ENCODE data around the gene UPK3B.

Gene UPK3B

GRCh38 chr7:76507723-76508406, 2.5 kb upstream of the UPK3B start:
- no peak for TF ChIP-seq USF1 (IDR thresholded peaks at IDR 0.05)
- TF ChIP-seq FOXM1 (IDR thresholded peaks at IDR 0.05; ENCODE audit: borderline replicate concordance, low read depth), result no peak
- no peak for TF ChIP-seq EP300 (IDR thresholded peaks at IDR 0.05; ENCODE audit: borderline replicate concordance)
- no peak for TF ChIP-seq REST (IDR thresholded peaks at IDR 0.05; ENCODE audit: low read depth)
- TF ChIP-seq EGR1 (IDR thresholded peaks at IDR 0.05), result no peak
- TF ChIP-seq CEBPB (IDR thresholded peaks at IDR 0.05), result peak; percentile 39; the same call in 1 of the 2 replicates
- no peak for TF ChIP-seq YY1 (IDR thresholded peaks at IDR 0.05; ENCODE audit: low read depth)

DNA sequence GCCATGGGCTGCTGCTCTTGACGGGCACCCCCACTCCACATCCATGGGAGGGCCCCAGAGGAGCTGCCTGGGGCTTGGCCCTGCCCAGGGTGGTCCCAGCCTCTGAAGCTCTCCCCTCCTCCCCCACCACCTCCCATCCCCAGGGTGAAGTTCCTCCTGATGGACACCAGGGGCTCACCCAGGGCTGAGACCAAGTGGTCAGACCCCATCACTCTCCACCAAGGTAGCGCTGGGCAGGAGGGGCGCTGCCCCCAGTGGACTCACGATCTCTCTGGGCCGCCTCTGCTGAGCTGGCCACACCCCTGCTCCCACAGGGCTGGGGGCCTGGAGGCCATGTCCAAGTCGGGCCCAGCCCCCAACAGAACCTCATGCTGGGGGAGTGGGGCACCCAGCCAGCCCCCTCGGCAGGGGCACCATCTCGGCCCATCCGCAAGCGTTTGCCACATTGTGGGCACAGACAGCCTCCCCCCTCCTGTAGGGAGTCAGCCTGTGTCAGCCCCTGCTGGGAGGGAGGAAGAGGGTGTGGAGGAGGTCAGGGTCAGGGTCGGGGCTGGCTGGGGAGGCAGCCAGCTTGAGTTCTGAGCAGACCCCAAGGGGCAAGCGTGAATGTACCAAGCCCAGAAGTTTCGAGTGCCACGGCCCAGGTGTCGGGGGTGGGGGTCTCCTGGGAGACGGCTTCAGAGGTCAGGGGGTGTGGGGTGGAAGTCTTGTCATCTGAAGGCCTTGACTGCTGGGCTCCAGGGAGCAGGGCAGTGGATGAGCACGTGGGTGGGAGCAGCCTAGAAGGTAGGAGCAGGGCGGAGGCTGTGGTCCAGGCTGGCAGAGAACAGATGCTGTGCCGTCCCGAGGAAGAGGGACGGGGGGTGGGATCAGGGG, 2.8 kb downstream of the UPK3B start:
- TF ChIP-seq FOXM1 (IDR thresholded peaks at IDR 0.05; ENCODE audit: borderline replicate concordance, low read depth) (no peak), CREB1 (IDR thresholded peaks at IDR 0.05; ENCODE audit: low read depth) (no peak), YY1 (IDR thresholded peaks at IDR 0.05; ENCODE audit: low read depth) (no peak), USF1 (IDR thresholded peaks at IDR 0.05) (no peak), ZBTB7A (IDR thresholded peaks at IDR 0.05; ENCODE audit: low read depth) (peak; percentile 44; the same call in 1 of the 2 replicates), TAF1 (IDR thresholded peaks at IDR 0.05; ENCODE audit: low read depth) (no peak), EGR1 (IDR thresholded peaks at IDR 0.05) (no peak), CEBPB (IDR thresholded peaks at IDR 0.05) (no peak), EP300 (IDR thresholded peaks at IDR 0.05; ENCODE audit: borderline replicate concordance) (0 out of 2 replicates have a peak, but pooled peaks have one; percentile 27), NFIC (IDR thresholded peaks at IDR 0.05) (0 out of 2 replicates have a peak, but pooled peaks have one; percentile 26), TEAD4 (IDR thresholded peaks at IDR 0.05) (0 out of 2 replicates have a peak, but pooled peaks have one; percentile 13), RAD21 (IDR thresholded peaks at IDR 0.05; ENCODE audit: low read depth) (no peak), REST (IDR thresholded peaks at IDR 0.05; ENCODE audit: low read depth) (no peak), TCF12 (IDR thresholded peaks at IDR 0.05; ENCODE audit: low read depth) (no peak), MAX (IDR thresholded peaks at IDR 0.05) (no peak)

DNA sequence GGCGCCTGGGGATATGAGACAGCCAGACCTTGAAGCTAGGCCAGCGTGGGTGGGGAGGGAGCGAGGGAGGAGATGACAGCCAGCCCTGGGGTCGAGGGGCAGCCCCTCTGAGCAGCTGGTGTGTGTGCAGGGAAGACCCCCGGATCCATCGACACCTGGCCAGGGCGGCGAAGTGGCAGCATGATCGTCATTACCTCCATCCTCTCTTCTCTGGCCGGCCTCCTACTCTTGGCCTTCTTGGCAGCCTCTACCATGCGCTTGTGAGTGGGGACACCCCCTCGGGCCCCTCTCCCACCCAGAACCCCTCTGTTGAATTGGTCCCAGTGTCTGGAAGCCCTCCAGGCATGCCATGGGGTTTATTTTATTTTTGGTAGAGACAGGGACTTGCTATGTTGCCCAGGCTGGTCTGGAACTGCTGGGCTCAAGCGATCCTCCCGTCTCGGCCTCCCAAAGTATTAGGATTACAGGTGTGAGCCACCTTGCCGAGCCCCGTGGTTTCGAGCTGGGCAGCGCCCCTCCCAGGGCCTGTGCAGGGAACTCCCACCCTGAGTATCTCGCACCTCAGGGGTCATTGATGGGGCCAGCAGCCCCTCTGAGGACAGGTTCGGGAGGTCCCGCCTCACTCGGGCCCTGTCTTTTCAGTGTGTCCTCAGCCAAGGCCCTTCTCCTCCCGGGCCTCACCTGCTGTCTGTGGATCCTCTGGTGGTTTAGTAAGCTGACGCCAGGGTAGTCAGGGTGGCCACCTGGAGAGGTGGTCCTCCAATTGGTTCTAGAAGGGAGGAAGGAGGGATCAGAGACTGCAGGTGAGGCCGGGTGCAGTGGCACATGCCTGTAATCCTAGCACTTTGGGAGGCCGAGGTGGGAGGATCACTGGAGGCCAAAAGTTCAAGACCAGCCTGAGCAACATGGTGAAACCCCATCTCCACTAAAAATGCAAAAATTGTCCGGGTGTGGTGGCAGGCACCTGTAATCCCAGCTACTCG, 3.8 kb downstream of the UPK3B start:
- TF ChIP-seq REST (IDR thresholded peaks at IDR 0.05; ENCODE audit: low read depth) (no peak), EP300 (IDR thresholded peaks at IDR 0.05; ENCODE audit: borderline replicate concordance) (no peak), TEAD4 (IDR thresholded peaks at IDR 0.05) (no peak)

Data from Ishikawa (cell line).